Measurements from ENCODE around the gene CRB1. TPM values are rescaled to one million over a fixed set of nuclear protein-coding genes. Genes with fewer than 3 reads are reported as not detected.

The CRB1 gene
- total RNA-seq, 1 donor from 2014 or later: not detected

DNA sequence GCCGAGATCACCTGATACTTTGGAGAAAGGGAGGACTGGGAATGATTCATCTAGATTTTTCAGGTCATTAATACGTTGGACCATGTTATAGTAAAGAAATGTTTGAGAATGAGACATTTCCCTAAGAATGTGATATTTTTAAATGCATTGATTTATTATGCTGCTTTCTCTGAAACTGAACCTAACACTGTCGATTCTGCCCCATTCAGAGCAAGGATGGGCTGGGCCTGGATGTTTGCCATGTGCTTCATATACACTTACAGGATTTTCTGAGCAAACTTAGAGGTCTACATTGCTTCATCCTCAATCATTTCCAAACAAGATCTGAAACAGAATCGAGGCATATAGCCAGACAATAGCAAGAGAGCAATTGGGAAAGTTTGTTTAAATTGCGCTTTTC, 183.3 kb downstream of the CRB1 start:
- intact Hi-C loops (cut with DNase I): no loop called here
- Histone ChIP-seq H3K9me3 (no peaks in the 10 kb centered on the region), H3K36me3 (no peaks in the 10 kb centered on the region), H3K27me3 (no peaks in the 10 kb centered on the region), H3K4me1 (no peaks in the 10 kb centered on the region), H3K27ac (no peak overlapping the region), H3K4me3 (no peak overlapping the region)
- TF ChIP-seq, protein P1, sequence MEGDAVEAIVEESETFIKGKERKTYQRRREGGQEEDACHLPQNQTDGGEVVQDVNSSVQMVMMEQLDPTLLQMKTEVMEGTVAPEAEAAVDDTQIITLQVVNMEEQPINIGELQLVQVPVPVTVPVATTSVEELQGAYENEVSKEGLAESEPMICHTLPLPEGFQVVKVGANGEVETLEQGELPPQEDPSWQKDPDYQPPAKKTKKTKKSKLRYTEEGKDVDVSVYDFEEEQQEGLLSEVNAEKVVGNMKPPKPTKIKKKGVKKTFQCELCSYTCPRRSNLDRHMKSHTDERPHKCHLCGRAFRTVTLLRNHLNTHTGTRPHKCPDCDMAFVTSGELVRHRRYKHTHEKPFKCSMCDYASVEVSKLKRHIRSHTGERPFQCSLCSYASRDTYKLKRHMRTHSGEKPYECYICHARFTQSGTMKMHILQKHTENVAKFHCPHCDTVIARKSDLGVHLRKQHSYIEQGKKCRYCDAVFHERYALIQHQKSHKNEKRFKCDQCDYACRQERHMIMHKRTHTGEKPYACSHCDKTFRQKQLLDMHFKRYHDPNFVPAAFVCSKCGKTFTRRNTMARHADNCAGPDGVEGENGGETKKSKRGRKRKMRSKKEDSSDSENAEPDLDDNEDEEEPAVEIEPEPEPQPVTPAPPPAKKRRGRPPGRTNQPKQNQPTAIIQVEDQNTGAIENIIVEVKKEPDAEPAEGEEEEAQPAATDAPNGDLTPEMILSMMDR (IDR thresholded peaks at IDR 0.05): no peak
- DNase-seq (ENCODE audit: low spot score in 2 of 2): no peak

DNA sequence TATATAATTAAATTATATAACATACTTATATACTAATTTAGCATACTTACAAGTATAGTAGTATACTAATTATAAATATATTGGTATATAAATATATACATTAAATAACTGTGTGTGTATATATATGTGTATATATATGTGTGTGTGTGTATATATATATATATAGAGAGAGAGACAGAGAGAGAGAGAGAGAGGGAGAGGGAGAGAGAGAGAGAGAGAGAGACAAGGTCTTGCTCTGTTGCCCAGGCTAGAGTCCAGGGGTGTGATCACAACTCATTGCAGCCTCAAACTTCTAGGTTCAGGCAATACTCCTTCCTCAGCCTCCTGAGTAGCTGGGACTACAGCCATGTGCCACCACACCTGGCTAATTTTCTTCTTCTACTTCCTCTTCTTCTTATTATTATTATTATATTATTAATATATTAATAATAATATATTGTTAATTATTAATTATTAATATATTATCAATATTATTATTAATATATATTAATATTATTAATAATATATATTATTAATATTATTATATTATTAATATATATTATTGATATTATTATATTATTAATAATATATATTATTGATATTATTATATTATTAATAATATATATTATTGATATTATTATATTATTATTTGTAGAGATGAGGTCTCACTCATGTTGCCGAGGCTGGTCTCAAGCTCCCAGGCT, 185.5 kb downstream of the CRB1 start:
- TF ChIP-seq, protein P1 (IDR thresholded peaks at IDR 0.05): no peak
- Histone ChIP-seq H3K4me1 (no peaks in the 10 kb centered on the region), H3K4me3 (no peak overlapping the region), H3K9me3 (no peaks in the 10 kb centered on the region), H3K27ac (no peak overlapping the region), H3K36me3 (no peaks in the 10 kb centered on the region), H3K27me3 (no peaks in the 10 kb centered on the region)
- no peak for DNase-seq (ENCODE audit: low spot score in 2 of 2)
- intact Hi-C loops (cut with DNase I): no loop called here

DNA sequence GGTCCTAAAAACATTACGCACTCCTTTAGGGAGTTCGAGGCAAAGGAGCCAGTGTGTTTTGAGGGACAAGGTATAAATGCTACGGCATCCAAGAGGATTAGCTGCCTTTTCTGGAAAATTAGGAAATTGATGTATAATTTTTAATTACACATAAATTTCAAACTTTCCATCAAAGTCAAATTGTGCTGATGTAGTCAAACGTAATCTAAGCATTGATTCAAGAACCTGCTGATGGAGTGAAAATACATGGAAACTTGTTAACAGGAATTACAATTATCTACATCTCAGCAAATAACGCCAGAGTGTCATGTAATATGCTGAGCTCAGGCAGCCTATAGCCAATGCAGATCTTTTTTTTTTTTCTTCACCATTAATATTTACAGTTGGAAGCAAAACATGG, 194.5 kb downstream of the CRB1 start:
- intact Hi-C loops (cut with DNase I): no loop called here
- H3K27me3 ChIP-seq: no peaks in the 10 kb centered on the region
- peaks cover 0 to 2% of the 10 kb centered on the region in 2 donors for H3K4me1 ChIP-seq
- no peaks in the 10 kb centered on the region for H3K9me3 ChIP-seq
- H3K36me3 ChIP-seq: no peaks in the 10 kb centered on the region
- TF ChIP-seq, protein P1 (IDR thresholded peaks at IDR 0.05): no peak
- no peak for DNase-seq (ENCODE audit: low spot score in 2 of 2)
- no peak overlapping the region for H3K27ac ChIP-seq
- no peak overlapping the region for H3K4me3 ChIP-seq

DNA sequence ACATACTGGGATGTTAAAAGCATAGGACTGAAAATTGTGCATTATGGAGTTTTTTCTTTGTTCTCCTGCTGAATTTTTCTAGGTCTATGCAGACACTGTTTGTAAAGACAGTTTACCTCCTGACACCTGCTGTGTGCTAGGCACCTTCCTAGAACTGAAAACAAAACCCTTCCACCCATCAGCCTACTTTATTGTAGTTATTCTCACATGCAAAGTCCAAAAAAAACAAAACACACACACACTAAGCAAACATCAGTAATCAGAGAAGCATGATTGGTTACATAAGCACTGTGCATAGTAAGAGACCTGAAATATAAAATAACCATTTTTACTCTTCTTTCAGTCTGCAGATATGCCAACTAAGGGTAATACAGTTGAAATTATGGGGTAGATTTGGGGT, 195.1 kb downstream of the CRB1 start:
- intact Hi-C loops (cut with DNase I): no loop called here
- Histone ChIP-seq H3K36me3 (no peaks in the 10 kb centered on the region), H3K9me3 (no peaks in the 10 kb centered on the region), H3K27ac (no peak overlapping the region), H3K4me1 (peaks cover 0 to 2% of the 10 kb centered on the region in 2 donors), H3K4me3 (no peak overlapping the region), H3K27me3 (no peaks in the 10 kb centered on the region)
- no peak for DNase-seq (ENCODE audit: low spot score in 2 of 2)
- TF ChIP-seq, protein P1 (IDR thresholded peaks at IDR 0.05): no peak

DNA sequence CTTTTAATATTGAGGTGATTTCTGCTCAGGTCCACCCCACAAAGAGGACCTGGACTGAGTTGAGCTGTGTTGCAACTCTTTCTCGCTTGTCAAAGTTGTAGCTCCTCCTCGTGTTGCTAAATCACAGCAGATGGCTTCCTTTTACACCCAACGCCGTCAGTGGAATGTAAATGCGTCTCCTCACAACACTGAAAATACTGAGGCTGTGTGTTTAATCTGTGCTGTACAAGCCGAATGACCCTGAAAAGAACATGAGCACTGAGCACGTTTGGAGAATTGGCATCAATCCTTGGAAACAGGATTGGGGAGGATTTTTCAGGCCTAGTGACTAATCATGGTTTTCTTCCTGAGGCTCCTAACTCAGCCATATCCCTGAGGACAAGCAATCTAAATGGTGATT, 196.0 kb downstream of the CRB1 start:
- no peak overlapping the region for H3K27ac ChIP-seq
- no peak overlapping the region for H3K4me3 ChIP-seq
- H3K4me1 ChIP-seq: peaks cover 0 to 2% of the 10 kb centered on the region in 2 donors
- no peaks in the 10 kb centered on the region for H3K27me3 ChIP-seq
- H3K36me3 ChIP-seq: no peaks in the 10 kb centered on the region
- TF ChIP-seq, protein P1 (IDR thresholded peaks at IDR 0.05): no peak
- no peak for DNase-seq (ENCODE audit: low spot score in 2 of 2)
- H3K9me3 ChIP-seq: no peaks in the 10 kb centered on the region
- intact Hi-C loops (cut with DNase I): no loop called here
